ENCODE data around the gene PIMREG. TPM values are rescaled to one million over a fixed set of nuclear protein-coding genes. Genes with fewer than 3 reads are reported as not detected.

Gene PIMREG
- total RNA-seq, 1 experiment from 2014 or later, result 41.2 TPM

DNA sequence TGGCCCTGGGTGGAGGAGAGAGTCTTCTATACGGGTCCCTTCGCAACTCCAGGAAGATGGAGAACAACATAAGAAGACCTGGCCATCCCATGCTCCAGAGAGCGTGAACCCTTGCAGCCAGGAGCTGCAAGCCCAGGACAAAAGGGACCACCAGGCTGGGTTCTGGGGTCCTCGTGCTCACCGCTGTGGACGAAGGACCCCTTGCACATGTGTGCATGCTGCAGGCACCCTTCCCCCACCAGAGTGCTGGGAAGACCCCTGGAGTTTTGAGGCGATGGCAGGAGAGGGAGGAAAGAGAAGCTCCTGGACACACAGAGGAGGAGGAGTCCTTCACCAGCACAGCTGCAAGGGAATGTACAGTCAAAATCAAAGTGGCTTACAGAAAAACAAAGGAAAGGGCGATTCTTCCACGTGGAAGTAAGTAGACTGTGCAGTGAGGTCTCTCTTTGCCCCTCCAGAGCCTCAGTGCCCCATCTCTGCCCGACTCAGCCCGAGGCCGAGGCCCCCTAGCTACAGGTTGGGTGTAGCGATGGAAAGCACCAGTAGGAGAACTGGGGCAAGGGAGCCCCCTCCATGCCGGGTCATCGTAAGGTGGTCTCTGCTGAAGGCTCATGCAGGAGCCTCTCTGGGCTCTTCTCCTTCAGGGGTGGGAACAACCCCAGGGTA, 51.3 kb downstream of the PIMREG start:
- no peak overlapping the region for H3K27ac ChIP-seq (ENCODE audit: low read length)
- in situ Hi-C loops (cut with HindIII; ENCODE audit: low pct_unique_long_range_greater_than_20kb, low sequenced_read_pairs) (no loop called here), intact Hi-C loops (cut with micrococcal nuclease; ENCODE audit: unreplicated experiment) (no loop called here)
- ChIA-PET POLR2A (no interaction called here), CTCF (no interaction called here)
- TF ChIP-seq TCF7L2 (IDR thresholded peaks at IDR 0.05; ENCODE audit: low read depth, low read length), result no peak
- no peak for TF ChIP-seq SIN3A (IDR thresholded peaks at IDR 0.05; ENCODE audit: borderline replicate concordance, insufficient read depth, low read depth, low read length)
- no peak for TF ChIP-seq REST (IDR thresholded peaks at IDR 0.05; ENCODE audit: insufficient read depth in 1 of 2, low read depth in 2 of 2, low read length in 1 of 2)
- TF ChIP-seq POLR2AphosphoS5 (IDR thresholded peaks at IDR 0.05; ENCODE audit: low read depth, low read length), result no peak
- TF ChIP-seq, protein P1, sequence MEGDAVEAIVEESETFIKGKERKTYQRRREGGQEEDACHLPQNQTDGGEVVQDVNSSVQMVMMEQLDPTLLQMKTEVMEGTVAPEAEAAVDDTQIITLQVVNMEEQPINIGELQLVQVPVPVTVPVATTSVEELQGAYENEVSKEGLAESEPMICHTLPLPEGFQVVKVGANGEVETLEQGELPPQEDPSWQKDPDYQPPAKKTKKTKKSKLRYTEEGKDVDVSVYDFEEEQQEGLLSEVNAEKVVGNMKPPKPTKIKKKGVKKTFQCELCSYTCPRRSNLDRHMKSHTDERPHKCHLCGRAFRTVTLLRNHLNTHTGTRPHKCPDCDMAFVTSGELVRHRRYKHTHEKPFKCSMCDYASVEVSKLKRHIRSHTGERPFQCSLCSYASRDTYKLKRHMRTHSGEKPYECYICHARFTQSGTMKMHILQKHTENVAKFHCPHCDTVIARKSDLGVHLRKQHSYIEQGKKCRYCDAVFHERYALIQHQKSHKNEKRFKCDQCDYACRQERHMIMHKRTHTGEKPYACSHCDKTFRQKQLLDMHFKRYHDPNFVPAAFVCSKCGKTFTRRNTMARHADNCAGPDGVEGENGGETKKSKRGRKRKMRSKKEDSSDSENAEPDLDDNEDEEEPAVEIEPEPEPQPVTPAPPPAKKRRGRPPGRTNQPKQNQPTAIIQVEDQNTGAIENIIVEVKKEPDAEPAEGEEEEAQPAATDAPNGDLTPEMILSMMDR (IDR thresholded peaks at IDR 0.05), result no peak
- no peak for ATAC-seq
- H3K27me3 ChIP-seq (ENCODE audit: control insufficient read depth, insufficient read depth, low read length), result no peaks in the 10 kb centered on the region
- H3K4me3 ChIP-seq (ENCODE audit: low read depth in 2 of 2, low read length in 2 of 2), result no peak overlapping the region
- H3K9me3 ChIP-seq (ENCODE audit: control insufficient read depth, insufficient read depth, low read depth, low read length), result no peaks in the 10 kb centered on the region
- no peaks in the 10 kb centered on the region for H3K4me1 ChIP-seq (ENCODE audit: control insufficient read depth, insufficient read depth, low read length)
- DNase-seq (ENCODE audit: low read depth, low spot score), result no peak
- H3K36me3 ChIP-seq (ENCODE audit: control insufficient read depth, insufficient read depth, low read length), result no peaks in the 10 kb centered on the region
- BruUV-seq (replicated peaks), result no TSS peak

- in situ Hi-C loops (cut with HindIII; ENCODE audit: low pct_unique_long_range_greater_than_20kb, low sequenced_read_pairs), result no loop called here
- BruUV-seq (replicated peaks), result no TSS peak
- H3K36me3 ChIP-seq (ENCODE audit: control insufficient read depth, insufficient read depth, low read length), result no peaks in the 10 kb centered on the region
- no peak for DNase-seq (ENCODE audit: low read depth, low spot score)
- H3K4me3 ChIP-seq (ENCODE audit: low read depth in 2 of 2, low read length in 2 of 2), result no peak overlapping the region
- ChIA-PET CTCF (no interaction called here), POLR2A (no interaction called here)
- TF ChIP-seq, protein P1 (IDR thresholded peaks at IDR 0.05), result no peak
- TF ChIP-seq REST (IDR thresholded peaks at IDR 0.05; ENCODE audit: insufficient read depth in 1 of 2, low read depth in 2 of 2, low read length in 1 of 2) (no peak), POLR2AphosphoS5 (IDR thresholded peaks at IDR 0.05; ENCODE audit: low read depth, low read length) (no peak), TCF7L2 (IDR thresholded peaks at IDR 0.05; ENCODE audit: low read depth, low read length) (no peak), SIN3A (IDR thresholded peaks at IDR 0.05; ENCODE audit: borderline replicate concordance, insufficient read depth, low read depth, low read length) (no peak)
- H3K4me1 ChIP-seq (ENCODE audit: control insufficient read depth, insufficient read depth, low read length), result no peaks in the 10 kb centered on the region
- H3K27me3 ChIP-seq (ENCODE audit: control insufficient read depth, insufficient read depth, low read length), result no peaks in the 10 kb centered on the region
- H3K27ac ChIP-seq (ENCODE audit: low read length), result no peak overlapping the region
- intact Hi-C loops (cut with micrococcal nuclease; ENCODE audit: unreplicated experiment), result no loop called here
- H3K9me3 ChIP-seq (ENCODE audit: control insufficient read depth, insufficient read depth, low read depth, low read length), result no peaks in the 10 kb centered on the region
- ATAC-seq, result no peak
Observed at GRCh38 chr17:6496116-6496481, 51.8 kb downstream of the PIMREG start.
